H1 (cell line): Measurements from ENCODE around the gene BBLN. TPM values are rescaled to one million over a fixed set of nuclear protein-coding genes. Genes with fewer than 3 reads are reported as not detected.

Source experiments
- CTCF ChIA-PET: fragments of 300-600 bp; sonication (Branson Sonifier 250); formaldehyde crosslinking; loops from one replicate; lab custom pipeline; 2021; ENCODE audit not compliant: partially characterized antibody; lab: Charles Lee
- POLR2A ChIA-PET: fragments of 300-600 bp; sonication (Branson Sonifier 250); formaldehyde crosslinking; loops from one replicate; lab custom pipeline; 2021; ENCODE audit warnings: inconsistent platforms; ENCODE audit not compliant: partially characterized antibody; lab: Charles Lee
- DNase-seq, 2 experiments: peaks; one replicate each; pipeline versions ENCODE4 v3.0.0 to v3.0.0-alpha.2; 2010 to 2022; ENCODE audit warnings: low spot score in 2 of 2, low read depth in 1 of 2, mixed read lengths in 1 of 2
- FAIRE-seq: peaks from 2 replicates; lab custom pipeline; 2011; peaks lifted over from hg19 to GRCh38; lab: Jason Lieb, UNC
- H2AFZ ChIP-seq: 2 replicates; pipeline ENCODE4 v1.8.1; 2012; ENCODE audit warnings: low read length, inconsistent platforms
- H2AK5ac ChIP-seq: 2 replicates; pipeline ENCODE4 v1.6.1; 2013; ENCODE audit warnings: low read depth, low read length
- H2BK120ac ChIP-seq: replicated peaks from 2 replicates; pipeline ENCODE3; 2013; ENCODE audit warnings: low read depth, low read length, inconsistent platforms
- H2BK12ac ChIP-seq: 2 replicates; pipeline ENCODE4 v1.6.1; 2013; ENCODE audit warnings: low read depth, low read length
- H2BK15ac ChIP-seq: 2 replicates; pipeline ENCODE4 v1.6.1; 2013; ENCODE audit warnings: low read length
- H2BK20ac ChIP-seq: 2 replicates; pipeline ENCODE4 v1.6.1; 2013; ENCODE audit warnings: low read length
- H2BK5ac ChIP-seq: 2 replicates; pipeline ENCODE4 v1.6.1; 2013; ENCODE audit warnings: low read depth, low read length
- H3K14ac ChIP-seq: 2 replicates; pipeline ENCODE4 v1.6.1; 2013; ENCODE audit warnings: inconsistent platforms; ENCODE audit not compliant: insufficient read length
- H3K18ac ChIP-seq: 2 replicates; pipeline ENCODE4 v1.6.1; 2013; ENCODE audit warnings: low read length; ENCODE audit errors: extremely low read depth
- H3K23ac ChIP-seq: 2 replicates; pipeline ENCODE4 v1.6.1; 2013; ENCODE audit warnings: inconsistent platforms; ENCODE audit not compliant: insufficient read length
- H3K23me2 ChIP-seq: 2 replicates; pipeline ENCODE4 v1.6.1; 2013; ENCODE audit warnings: low read depth, low read length
- H3K27ac ChIP-seq: 2 replicates; pipeline ENCODE4 v1.6.1; 2011; ENCODE audit warnings: low read depth, low read length, inconsistent platforms
- H3K27me3 ChIP-seq, 4 experiments: replicated peaks in 1 of 4; 1 replicate in 1 of 4; 2 replicates in 3 of 4; pipeline versions ENCODE4 v1.6.1 to v1.8.1; 2011 to 2013; ENCODE audit warnings: low read length in 3 of 4, mild to moderate bottlenecking in 3 of 4, inconsistent platforms in 2 of 4, mixed read lengths in 2 of 4, moderate library complexity in 1 of 4; ENCODE audit not compliant: control insufficient read depth in 3 of 4, insufficient read depth in 3 of 4; ENCODE audit errors: extremely low read depth in 1 of 4
- H3K36me3 ChIP-seq, 4 experiments: 2 replicates each; pipeline versions ENCODE4 v1.6.1 to v1.8.1; 2011 to 2013; ENCODE audit warnings: mild to moderate bottlenecking in 4 of 4, low read length in 3 of 4, moderate library complexity in 2 of 4, control low read depth in 1 of 4, inconsistent platforms in 1 of 4; ENCODE audit not compliant: insufficient read depth in 4 of 4, control insufficient read depth in 2 of 4
- H3K4ac ChIP-seq: replicated peaks from 2 replicates; pipeline ENCODE3; 2013; ENCODE audit warnings: low read length, low read depth, mixed read lengths, inconsistent platforms; ENCODE audit not compliant: insufficient read length
- H3K4me1 ChIP-seq, 4 experiments: replicated peaks in 1 of 4; 1 replicate in 1 of 4; 2 replicates in 3 of 4; pipeline versions ENCODE4 v1.6.1 to v1.8.1; 2011 to 2013; ENCODE audit warnings: low read length in 3 of 4, inconsistent platforms in 2 of 4, mixed read lengths in 1 of 4; ENCODE audit not compliant: insufficient read depth in 4 of 4, control insufficient read depth in 3 of 4
- H3K4me2 ChIP-seq, 2 experiments: 2 replicates each; pipeline versions ENCODE4 v1.6.1 to v1.8.1; 2011 to 2013; ENCODE audit warnings: low read depth in 2 of 2, low read length in 2 of 2, control low read depth in 1 of 2, inconsistent platforms in 1 of 2, mild to moderate bottlenecking in 1 of 2; ENCODE audit not compliant: insufficient read depth in 1 of 2
- H3K4me3 ChIP-seq, 4 experiments: fragments of 200-600, 300-600 bp in 1 of 4; sonication (generic), shearing (Covaris generic), sonication (Bioruptor Twin) in 1 of 4; 2 replicates each; pipeline versions ENCODE4 v1.5.1 to v1.8.1; 2011 to 2016; ENCODE audit warnings: low read length in 4 of 4, low read depth in 3 of 4, control low read depth in 2 of 4, inconsistent platforms in 2 of 4, mild to moderate bottlenecking in 2 of 4, mixed read lengths in 1 of 4, moderate library complexity in 1 of 4; ENCODE audit not compliant: insufficient read depth in 2 of 4; ENCODE audit errors: extremely low read depth in 1 of 4
- H3K56ac ChIP-seq: replicated peaks from 2 replicates; pipeline ENCODE3; 2013; ENCODE audit warnings: low read depth, mild to moderate bottlenecking, mixed read lengths, low read length, inconsistent platforms; ENCODE audit not compliant: insufficient read length
- H3K79me1 ChIP-seq: 2 replicates; pipeline ENCODE4 v1.6.1; 2013; ENCODE audit warnings: low read depth, low read length, control low read depth
- H3K79me2 ChIP-seq, 2 experiments: 2 replicates each; pipeline versions ENCODE4 v1.6.1 to v1.8.1; 2012 to 2013; ENCODE audit warnings: low read length in 2 of 2, mild to moderate bottlenecking in 2 of 2, inconsistent platforms in 1 of 2; ENCODE audit not compliant: insufficient read depth in 2 of 2, control insufficient read depth in 1 of 2
- H3K9ac ChIP-seq, 4 experiments: replicated peaks in 1 of 4; 1 replicate in 1 of 4; 2 replicates in 3 of 4; pipeline versions ENCODE4 v1.6.1 to v1.8.1; 2011 to 2013; ENCODE audit warnings: low read depth in 3 of 4, low read length in 3 of 4, control low read depth in 2 of 4, mild to moderate bottlenecking in 2 of 4, moderate library complexity in 2 of 4, inconsistent platforms in 1 of 4; ENCODE audit errors: extremely low read depth in 1 of 4
- H3K9me3 ChIP-seq, 2 experiments: 2 replicates each; pipeline versions ENCODE4 v1.6.1 to v1.8.1; 2012 to 2013; ENCODE audit warnings: mild to moderate bottlenecking in 2 of 2, moderate library complexity in 2 of 2, control low read depth in 1 of 2, inconsistent platforms in 1 of 2, low read depth in 1 of 2, low read length in 1 of 2, mixed read lengths in 1 of 2; ENCODE audit not compliant: insufficient read depth in 2 of 2
- H4K20me1 ChIP-seq, 2 experiments: replicated peaks in 1 of 2; 2 replicates each; pipeline versions ENCODE3 to v1.8.1; 2011 to 2013; ENCODE audit warnings: inconsistent platforms in 2 of 2, low read length in 2 of 2, mild to moderate bottlenecking in 1 of 2; ENCODE audit not compliant: insufficient read depth in 2 of 2, control insufficient read depth in 1 of 2
- H4K5ac ChIP-seq: 2 replicates; pipeline ENCODE4 v1.6.1; 2013; ENCODE audit warnings: low read length, low read depth, mixed read lengths, inconsistent platforms; ENCODE audit not compliant: insufficient read length
- H4K8ac ChIP-seq: 2 replicates; pipeline ENCODE4 v1.8.0; 2013; ENCODE audit warnings: mild to moderate bottlenecking, moderate library complexity, low read length, inconsistent platforms; ENCODE audit not compliant: insufficient read depth; ENCODE audit errors: extremely low read depth
- H4K91ac ChIP-seq: replicated peaks from 2 replicates; pipeline ENCODE3; 2013; ENCODE audit warnings: low read length, mixed read lengths, inconsistent platforms; ENCODE audit not compliant: insufficient read length
- ASH2L ChIP-seq: fragments of 200-600, 300-600 bp; sonication (generic); IDR thresholded peaks from one replicate; pipeline ENCODE4 v1.7.1; 2017; ENCODE audit warnings: low read length
- ATF3 ChIP-seq: IDR thresholded peaks from 2 replicates; pipeline ENCODE4 v1.6.1; 2011; ENCODE audit warnings: low read depth, mild to moderate bottlenecking, low read length; ENCODE audit not compliant: insufficient read depth
- GABPA ChIP-seq: IDR thresholded peaks from 2 replicates; pipeline ENCODE4 v1.6.1; 2011; ENCODE audit warnings: mild to moderate bottlenecking, low read length, moderate library complexity, borderline replicate concordance; ENCODE audit not compliant: insufficient read depth
- JUND ChIP-seq: IDR thresholded peaks from 2 replicates; pipeline ENCODE4 v1.6.1; 2011; ENCODE audit warnings: mild to moderate bottlenecking, improper control_type of control experiment, low read length
- MAFK ChIP-seq: IDR thresholded peaks from 2 replicates; pipeline ENCODE4 v1.6.1; 2012; ENCODE audit warnings: low read depth, mild to moderate bottlenecking, improper control_type of control experiment, low read length
- TAF7 ChIP-seq: optimal IDR thresholded peaks from 2 replicates; pipeline ENCODE3; 2011; ENCODE audit warnings: low read depth, mild to moderate bottlenecking, inconsistent platforms, low read length, moderate library complexity, borderline replicate concordance
- WGBS, 2 experiments: shearing (Covaris generic) in 1 of 2; methylation state at CpG; one replicate each; pipeline versions ENCODE4 v1.1.6 to v1.1.7; 2013 to 2015; ENCODE audit warnings: low lambda C conversion rate in 2 of 2, mixed read lengths in 2 of 2, inconsistent platforms in 1 of 2, low coverage in 1 of 2, missing lambda C conversion rate in 1 of 2; ENCODE audit not compliant: insufficient replicate concordance in 2 of 2, insufficient coverage in 1 of 2, insufficient read length in 1 of 2; ENCODE audit errors: extremely low coverage in 1 of 2, missing lambda C conversion rate in 1 of 2; 5-methylcytosine and 5-hydroxymethylcytosine counted together
- long read RNA-seq, 2 experiments: library from RNA in 1 of 2; library from capped mRNA in 1 of 2; stranded (forward); transcript quantifications; one replicate each; pipeline ENCODE4 v2.0.0, GENCODE V29; 2021; ENCODE audit warnings: inconsistent platforms in 1 of 2
- polyA minus RNA-seq, 3 experiments: library from RNA; depleted of rRNA, polyadenylated mRNA; stranded (reverse); fragments of >200 nt; gene quantifications; 1 replicate in 2 of 3; 2 replicates in 1 of 3; pipeline ENCODE4 v1.2.3, GENCODE V29; 2011
- polyA plus RNA-seq, 7 experiments: library from polyadenylated mRNA; depleted of rRNA in 3 of 7; stranded (reverse) in 5 of 7; unstranded in 2 of 7; fragments of >200 nt in 5 of 7; fragments of 200-250 nt in 2 of 7; gene quantifications; 1 replicate in 5 of 7; 2 replicates in 1 of 7; 4 replicates in 1 of 7; pipeline versions ENCODE4 v1.2.1 to v1.2.3, GENCODE V29; 2011 to 2013; ENCODE audit warnings: missing spikeins in 2 of 7, mixed read lengths in 2 of 7
- total RNA-seq: library from RNA; stranded (reverse); fragmentation: NEBNext Ultra II Directional; extraction: Animal tissue kit (Norgen Biotek cat#: 25700); gene quantifications from 2 replicates; pipeline ENCODE4 v1.2.1, GENCODE V29; 2021

The BBLN gene
- total RNA-seq, result 63.1 and 66.4 TPM in 2 replicates
- 164 and 264 TPM in 2 replicates for polyA plus RNA-seq (2011; rRNA removed)
- polyA plus RNA-seq (2011; cell fraction: cytosol; rRNA removed), result 116 TPM
- polyA plus RNA-seq (2011; cell fraction: nucleus; rRNA removed), result 130 TPM
- polyA plus RNA-seq (2012, experiment 1 of 2), result 55.4 to 92.3 TPM (median 90.9 TPM) in 4 replicates
- 146 TPM for polyA plus RNA-seq (2012, experiment 2 of 2)
- 82.3 TPM for polyA plus RNA-seq (2013, experiment 1 of 2)
- 81.6 TPM for polyA plus RNA-seq (2013, experiment 2 of 2)
- 11.2 and 14.2 TPM in 2 replicates for polyA minus RNA-seq (2011; rRNA and poly(A)+ RNA removed)
- polyA minus RNA-seq (2011; cell fraction: cytosol; rRNA and poly(A)+ RNA removed), result 40.3 TPM
- 35.9 TPM for polyA minus RNA-seq (2011; cell fraction: nucleus; rRNA and poly(A)+ RNA removed)
- long read RNA-seq, experiment 1, transcript C9orf16-201 (2 exons, 713 nt), result major isoform, 103 of 117 reads
- long read RNA-seq, experiment 1, partial matches to known transcripts, result 5 of 117 reads
- long read RNA-seq, experiment 1, other reads (novel, unspliced or antisense), result 7 of 117 reads
- long read RNA-seq, experiment 2, partial matches to known transcripts, result 0 of 1 reads
- long read RNA-seq, experiment 2, other reads (novel, unspliced or antisense), result 1 of 1 reads

GRCh38 chr9:128159784-128160602 is at the start of gene BBLN:
BBLN (plus strand) TSS chr9:128160265; CDS start chr9:128160408, 143 bp downstream.
- DNase-seq (peak; percentile 80 to 98), FAIRE-seq (no peak)
- Histone ChIP-seq H4K20me1 (peaks cover 0 to 4% of the 10 kb centered on the region in 2 experiments), H2BK15ac (peak within 1 kb of the TSS; percentile 92; the same call in 1 of the 2 replicates), H2AFZ (peak within 1 kb of the TSS; percentile 68; the same call in 1 of the 2 replicates), H4K5ac (peak within 1 kb of the TSS; percentile 77), H3K9ac (peak within 1 kb of the TSS; percentile 50 to 86 (median 85)), H4K91ac (peak within 1 kb of the TSS; percentile 98), H3K4me3 (peak within 1 kb of the TSS; percentile 70 to 88 (median 79)), H3K23ac (peak within 1 kb of the TSS; percentile 55), H2BK120ac (peak within 1 kb of the TSS; percentile 82), H3K14ac (peak within 1 kb of the TSS; percentile 3), H3K79me2 (peaks cover 0 to 4% of the 10 kb centered on the region in 2 experiments; a peak in 1 of 4 replicates), H2BK5ac (peak within 1 kb of the TSS; percentile 93), H3K36me3 (peaks cover 0 to 16% (median 6%) of the 10 kb centered on the region in 4 experiments; a peak in 5 of 8 replicates), H3K27ac (peak within 1 kb of the TSS; percentile 66), H3K79me1 (0 out of 2 replicates have a peak, but pooled peaks cover 8% of the 10 kb centered on the region), H4K8ac (peak within 1 kb of the TSS; percentile 98; the same call in 1 of the 2 replicates), H2BK20ac (no peak within 1 kb of the TSS), H3K27me3 (no peaks in the 10 kb centered on the region; a peak in 1 of 7 replicates), H3K23me2 (peaks cover 5% of the 10 kb centered on the region; the same call in 1 of the 2 replicates), H3K4me1 (peaks cover 0 to 11% (median 1%) of the 10 kb centered on the region in 4 experiments; a peak in 4 of 7 replicates), H3K18ac (peak within 1 kb of the TSS; percentile 91), H3K4ac (no peak within 1 kb of the TSS), H2AK5ac (peak within 1 kb of the TSS; percentile 96; the same call in 1 of the 2 replicates), H3K9me3 (no peaks in the 10 kb centered on the region), H2BK12ac (0 out of 2 replicates have a peak within 1 kb of the TSS, but pooled peaks have one; percentile 63), H3K56ac (peak within 1 kb of the TSS; percentile 82), H3K4me2 (peak within 1 kb of the TSS; percentile 78 to 95)
- WGBS, 2 experiments, result 2% methylated on average over 36 of the region's 77 CpGs; no CpG with 5 or more reads in 1 of the 2 experiments
- POLR2A ChIA-PET, result interaction anchor here (0.7 to 5.1 kb wide), 24 partner anchors 9 to 163 kb away, joined by 3 to 21 read pairs (median 4); partner anchors contain the start of gene PTGES2
- CTCF ChIA-PET, result interaction anchor here (1.1 to 3.4 kb wide), 5 partner anchors 10 to 39 kb away, joined by 3 to 15 read pairs (median 5); no protein-coding TSS in a partner anchor
- no peak for TF ChIP-seq MAFK
- TF ChIP-seq ATF3, result no peak
- no peak for TF ChIP-seq TAF7
- peak; percentile 87 for TF ChIP-seq ASH2L
- no peak for TF ChIP-seq JUND
- peak; percentile 45; the same call in 1 of the 2 replicates for TF ChIP-seq GABPA
